Activated T-cell treated with anti-CD3 and anti-CD28 coated beads for 4 hours (primary cell): ENCODE measurements around the gene HTRA1.

ENCODE experiments used
- DNase-seq: peaks from one replicate; pipeline ENCODE4 v3.0.0-alpha.2; 2020

Gene HTRA1

DNA sequence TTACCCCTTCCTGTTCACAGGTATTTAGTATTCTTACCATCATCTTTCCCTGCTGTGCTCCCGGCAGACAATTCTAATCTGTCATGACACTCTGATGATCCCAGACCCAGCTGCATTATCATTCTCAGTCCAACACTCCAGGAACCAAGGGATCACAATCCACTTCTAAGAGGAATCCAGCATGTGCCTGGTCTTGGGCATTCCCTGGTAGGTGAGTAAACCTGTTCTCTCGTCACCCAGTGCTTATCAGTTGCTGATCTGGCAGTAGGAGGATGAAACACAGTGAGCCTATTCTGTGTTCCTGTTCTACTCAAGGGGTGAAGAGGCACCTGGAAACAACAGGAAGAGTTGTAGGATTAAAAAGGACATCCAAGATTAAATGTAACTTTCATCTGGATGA, 97.9 kb downstream of the HTRA1 start:
- DNase-seq = no peak

DNA sequence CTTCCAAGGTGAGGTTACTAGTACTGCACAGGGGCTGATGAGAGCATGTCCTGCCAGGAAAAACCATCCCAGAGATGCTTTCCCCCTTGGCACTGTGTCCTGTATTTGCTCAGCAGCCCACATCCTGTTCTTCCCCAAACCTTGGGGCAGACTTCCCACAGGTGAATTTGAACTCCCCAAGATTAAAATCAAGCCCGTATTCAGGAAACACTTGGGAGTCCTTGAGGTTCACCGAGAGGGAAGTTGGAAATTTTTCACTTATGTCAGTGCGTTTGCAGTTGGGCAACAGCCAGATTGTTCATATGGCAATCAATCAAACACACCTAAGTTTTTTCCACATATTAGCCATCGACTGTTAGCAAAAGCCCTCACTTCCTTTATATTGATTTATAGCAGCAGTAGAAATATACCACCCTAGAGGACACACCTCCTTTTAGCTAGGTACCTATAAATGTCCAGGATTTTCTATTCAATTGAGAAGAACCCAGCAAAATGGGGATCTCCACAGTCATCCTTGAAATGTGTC, 99.0 kb downstream of the HTRA1 start, which contains the start of gene DMBT1:
DMBT1 (plus strand) TSS at position 476 of the 526 bp plus-strand sequence; CDS start at position 493, 17 bp downstream.
- no peak for DNase-seq

DNA sequence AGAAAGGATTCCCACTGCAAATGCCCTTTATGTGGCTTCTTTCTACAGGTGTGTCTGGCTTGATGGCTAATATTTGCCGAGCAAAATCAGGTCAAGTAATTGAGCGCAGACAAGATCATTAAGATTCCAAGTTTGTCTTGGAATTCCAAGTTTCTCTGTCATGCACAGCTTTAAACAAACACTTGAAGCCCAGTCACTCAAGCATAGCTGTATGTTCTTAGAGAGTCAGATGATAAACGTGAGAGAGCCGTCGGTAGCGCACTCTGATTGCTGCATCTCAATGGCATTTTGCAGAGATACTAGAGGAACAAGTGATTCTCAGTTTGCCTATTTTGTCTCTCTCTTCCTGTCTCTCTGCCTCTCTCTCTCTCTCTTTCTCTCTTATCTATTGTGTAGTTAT, 99.9 kb downstream of the HTRA1 start:
- no peak for DNase-seq

DNA sequence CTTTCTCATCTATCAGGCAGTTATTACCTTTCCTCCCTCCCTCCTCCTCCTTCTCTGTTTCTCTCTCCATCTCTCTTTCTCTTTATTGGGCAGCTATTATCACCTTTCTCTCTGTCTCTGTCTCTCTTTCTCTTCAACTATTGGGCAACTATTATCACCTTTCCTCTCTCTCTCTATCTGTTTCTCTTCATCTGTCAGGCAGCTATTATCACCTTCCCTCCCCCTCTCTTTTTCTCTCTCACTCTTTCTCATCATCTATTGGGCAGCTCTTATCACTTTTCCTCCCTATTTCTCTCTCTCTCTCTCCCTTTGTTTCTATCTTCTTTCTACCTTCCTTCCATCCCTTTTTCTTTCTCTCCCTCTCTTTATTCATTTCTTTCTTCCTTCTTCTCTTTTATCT, 100.4 kb downstream of the HTRA1 start:
- no peak for DNase-seq
